ENCODE data around the gene FASN. TPM values are rescaled to one million over a fixed set of nuclear protein-coding genes. Genes with fewer than 3 reads are reported as not detected.

The FASN gene
- total and polyA plus RNA-seq, 2 of the 13 experiments (the other 11 are each of a cell fraction or from before 2014, with no cell fraction given), result 51.7 to 101 TPM

DNA sequence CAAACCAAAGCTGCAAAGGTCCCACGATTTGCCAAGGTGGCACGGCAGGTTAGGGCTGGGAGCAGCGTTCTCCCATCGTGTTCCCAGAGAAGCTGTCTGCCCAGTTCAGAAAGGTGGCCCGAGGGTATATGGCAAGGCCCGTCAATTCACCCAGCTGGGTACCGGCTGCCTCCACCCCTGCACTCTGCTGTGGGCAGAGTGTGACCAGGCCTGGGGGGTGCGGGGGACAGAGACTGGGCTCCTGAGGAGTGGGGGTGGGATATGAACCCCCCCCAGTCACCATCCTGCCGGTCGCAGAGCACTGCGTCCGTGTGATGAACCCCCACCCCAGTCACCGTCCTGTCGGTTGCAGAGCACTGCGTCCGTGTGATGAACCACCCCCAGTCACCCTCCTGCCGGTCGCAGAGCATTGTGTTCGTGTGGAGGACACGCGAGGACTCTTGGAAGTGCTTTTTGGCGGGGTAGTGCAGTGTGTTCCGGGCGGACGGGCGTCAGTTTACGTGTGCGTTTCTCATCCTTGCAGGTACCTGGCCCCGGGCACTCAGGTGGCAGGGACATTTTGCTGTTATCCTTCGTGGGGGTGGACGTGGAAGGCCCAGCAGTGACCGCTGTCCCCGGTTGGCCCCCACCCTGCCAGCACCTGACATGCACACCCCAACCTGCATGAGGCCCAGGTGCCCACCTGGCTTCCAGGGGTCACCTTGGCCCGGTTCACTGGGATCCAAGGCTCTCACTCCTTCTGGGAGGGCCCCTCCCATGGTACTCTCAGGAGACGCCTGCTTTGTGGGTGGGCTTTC is 2.7 kb upstream of the FASN start (continued):
- TF ChIP-seq TARDBP (CRISPR knock-in tag; IDR thresholded peaks at IDR 0.05), result no peak
- no peak for TF ChIP-seq KAT8 (CRISPR knock-in tag; IDR thresholded peaks at IDR 0.05)
- TF ChIP-seq ZNF572 (CRISPR knock-in tag; IDR thresholded peaks at IDR 0.05), result no peak
- TF ChIP-seq ZNF20 (CRISPR knock-in tag; IDR thresholded peaks at IDR 0.05), result no peak
- TF ChIP-seq MTERF4 (CRISPR knock-in tag; IDR thresholded peaks at IDR 0.05), result no peak
- TF ChIP-seq ZNF441 (CRISPR knock-in tag; IDR thresholded peaks at IDR 0.05; ENCODE audit: borderline replicate concordance), result no peak
- no peak for TF ChIP-seq JARID2 (CRISPR knock-in tag; IDR thresholded peaks at IDR 0.05; ENCODE audit: insufficient replicate concordance)
- TF ChIP-seq ZNF784 (CRISPR knock-in tag; IDR thresholded peaks at IDR 0.05; ENCODE audit: borderline replicate concordance), result no peak
- TF ChIP-seq AHR (CRISPR knock-in tag; IDR thresholded peaks at IDR 0.05), result no peak
- TF ChIP-seq CEBPG (CRISPR knock-in tag; IDR thresholded peaks at IDR 0.05), result no peak
- TF ChIP-seq ZNF644 (CRISPR knock-in tag; IDR thresholded peaks at IDR 0.05; ENCODE audit: low read depth), result no peak
- no peak for TF ChIP-seq ZNF235 (CRISPR knock-in tag; IDR thresholded peaks at IDR 0.05; ENCODE audit: borderline replicate concordance)
- 0 out of 2 replicates have a peak, but pooled peaks have one; percentile 48 for TF ChIP-seq HOXA9 (CRISPR knock-in tag; IDR thresholded peaks at IDR 0.05; ENCODE audit: borderline replicate concordance)
- TF ChIP-seq MTA1 (CRISPR knock-in tag; IDR thresholded peaks at IDR 0.05; ENCODE audit: borderline replicate concordance), result peak; percentile 17; the same call in 1 of the 2 replicates
- no peak for TF ChIP-seq ADNP (CRISPR knock-in tag; IDR thresholded peaks at IDR 0.05)
- no peak for TF ChIP-seq ZSCAN21 (CRISPR knock-in tag; IDR thresholded peaks at IDR 0.05; ENCODE audit: borderline replicate concordance)
- TF ChIP-seq GLI4 (CRISPR knock-in tag; IDR thresholded peaks at IDR 0.05; ENCODE audit: borderline replicate concordance), result no peak
- TF ChIP-seq NR2F6 (IDR thresholded peaks at IDR 0.05), result no peak
- no peak for TF ChIP-seq NR2F6 (CRISPR knock-in tag; IDR thresholded peaks at IDR 0.05)
- TF ChIP-seq ZC3H13 (CRISPR knock-in tag; IDR thresholded peaks at IDR 0.05), result peak; percentile 88
- TF ChIP-seq STAG1 (CRISPR knock-in tag; IDR thresholded peaks at IDR 0.05), result no peak
- TF ChIP-seq RARA (CRISPR knock-in tag; IDR thresholded peaks at IDR 0.05), result no peak
- no peak for TF ChIP-seq ZNF350 (CRISPR knock-in tag; IDR thresholded peaks at IDR 0.05; ENCODE audit: borderline replicate concordance, low read depth)
- no peak for TF ChIP-seq BORCS8-MEF2B (CRISPR knock-in tag; IDR thresholded peaks at IDR 0.05)
- no peak for TF ChIP-seq E2F5 (CRISPR knock-in tag; conservative IDR thresholded peaks at IDR 0.05)
- TF ChIP-seq ZFP36L1 (CRISPR knock-in tag; IDR thresholded peaks at IDR 0.05), result no peak
- no peak for TF ChIP-seq GTF2F1 (IDR thresholded peaks at IDR 0.05; ENCODE audit: low read length)
- TF ChIP-seq ZNF777 (CRISPR knock-in tag; IDR thresholded peaks at IDR 0.05), result no peak
- TF ChIP-seq TEAD2 (CRISPR knock-in tag; IDR thresholded peaks at IDR 0.05), result no peak
- TF ChIP-seq MXD3 (CRISPR knock-in tag; IDR thresholded peaks at IDR 0.05), result 0 out of 2 replicates have a peak, but pooled peaks have one; percentile 10
- no peak for TF ChIP-seq ATF1 (CRISPR knock-in tag; IDR thresholded peaks at IDR 0.05)

Data from HepG2 (cell line).